SKM-1 treated with dmso at 0.1 percent for 144 hours (cell line): Measurements from ENCODE around the gene VASP.

Experiments used
- DNase-seq: peaks from one replicate; lab custom pipeline; 2025; ENCODE audit not compliant: unreplicated experiment; lab: John Stamatoyannopoulos, UW

VASP gene

DNA sequence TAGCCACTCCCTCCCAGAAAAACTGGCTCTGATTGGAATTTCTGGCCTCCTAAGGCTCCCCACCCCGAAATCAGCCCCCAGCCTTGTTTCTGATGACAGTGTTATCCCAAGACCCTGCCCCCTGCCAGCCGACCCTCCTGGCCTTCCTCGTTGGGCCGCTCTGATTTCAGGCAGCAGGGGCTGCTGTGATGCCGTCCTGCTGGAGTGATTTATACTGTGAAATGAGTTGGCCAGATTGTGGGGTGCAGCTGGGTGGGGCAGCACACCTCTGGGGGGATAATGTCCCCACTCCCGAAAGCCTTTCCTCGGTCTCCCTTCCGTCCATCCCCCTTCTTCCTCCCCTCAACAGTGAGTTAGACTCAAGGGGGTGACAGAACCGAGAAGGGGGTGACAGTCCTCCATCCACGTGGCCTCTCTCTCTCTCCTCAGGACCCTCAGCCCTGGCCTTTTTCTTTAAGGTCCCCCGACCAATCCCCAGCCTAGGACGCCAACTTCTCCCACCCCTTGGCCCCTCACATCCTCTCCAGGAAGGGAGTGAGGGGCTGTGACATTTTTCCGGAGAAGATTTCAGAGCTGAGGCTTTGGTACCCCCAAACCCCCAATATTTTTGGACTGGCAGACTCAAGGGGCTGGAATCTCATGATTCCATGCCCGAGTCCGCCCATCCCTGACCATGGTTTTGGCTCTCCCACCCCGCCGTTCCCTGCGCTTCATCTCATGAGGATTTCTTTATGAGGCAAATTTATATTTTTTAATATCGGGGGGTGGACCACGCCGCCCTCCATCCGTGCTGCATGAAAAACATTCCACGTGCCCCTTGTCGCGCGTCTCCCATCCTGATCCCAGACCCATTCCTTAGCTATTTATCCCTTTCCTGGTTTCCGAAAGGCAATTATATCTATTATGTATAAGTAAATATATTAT lies 33.3 kb upstream of the VASP start:
- DNase-seq, result no peak

DNA sequence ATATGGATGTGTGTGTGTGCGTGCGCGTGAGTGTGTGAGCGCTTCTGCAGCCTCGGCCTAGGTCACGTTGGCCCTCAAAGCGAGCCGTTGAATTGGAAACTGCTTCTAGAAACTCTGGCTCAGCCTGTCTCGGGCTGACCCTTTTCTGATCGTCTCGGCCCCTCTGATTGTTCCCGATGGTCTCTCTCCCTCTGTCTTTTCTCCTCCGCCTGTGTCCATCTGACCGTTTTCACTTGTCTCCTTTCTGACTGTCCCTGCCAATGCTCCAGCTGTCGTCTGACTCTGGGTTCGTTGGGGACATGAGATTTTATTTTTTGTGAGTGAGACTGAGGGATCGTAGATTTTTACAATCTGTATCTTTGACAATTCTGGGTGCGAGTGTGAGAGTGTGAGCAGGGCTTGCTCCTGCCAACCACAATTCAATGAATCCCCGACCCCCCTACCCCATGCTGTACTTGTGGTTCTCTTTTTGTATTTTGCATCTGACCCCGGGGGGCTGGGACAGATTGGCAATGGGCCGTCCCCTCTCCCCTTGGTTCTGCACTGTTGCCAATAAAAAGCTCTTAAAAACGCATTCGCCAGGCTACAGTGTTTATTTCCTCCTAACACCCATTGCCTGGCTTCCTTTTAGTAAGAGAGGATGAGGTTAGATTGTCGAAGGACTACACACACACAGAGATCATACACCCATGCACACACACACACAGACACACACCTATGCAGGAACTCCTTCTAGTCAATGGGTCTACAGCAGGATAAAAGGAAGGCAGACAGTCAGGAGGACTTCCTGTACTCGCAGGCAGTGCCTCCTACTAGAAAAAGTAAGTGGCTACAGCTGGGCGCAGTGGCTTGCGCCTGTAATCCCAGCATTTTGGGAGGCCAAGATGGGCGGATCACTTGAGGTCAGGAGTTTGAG lies 32.4 kb upstream of the VASP start:
- DNase-seq, result no peak

DNA sequence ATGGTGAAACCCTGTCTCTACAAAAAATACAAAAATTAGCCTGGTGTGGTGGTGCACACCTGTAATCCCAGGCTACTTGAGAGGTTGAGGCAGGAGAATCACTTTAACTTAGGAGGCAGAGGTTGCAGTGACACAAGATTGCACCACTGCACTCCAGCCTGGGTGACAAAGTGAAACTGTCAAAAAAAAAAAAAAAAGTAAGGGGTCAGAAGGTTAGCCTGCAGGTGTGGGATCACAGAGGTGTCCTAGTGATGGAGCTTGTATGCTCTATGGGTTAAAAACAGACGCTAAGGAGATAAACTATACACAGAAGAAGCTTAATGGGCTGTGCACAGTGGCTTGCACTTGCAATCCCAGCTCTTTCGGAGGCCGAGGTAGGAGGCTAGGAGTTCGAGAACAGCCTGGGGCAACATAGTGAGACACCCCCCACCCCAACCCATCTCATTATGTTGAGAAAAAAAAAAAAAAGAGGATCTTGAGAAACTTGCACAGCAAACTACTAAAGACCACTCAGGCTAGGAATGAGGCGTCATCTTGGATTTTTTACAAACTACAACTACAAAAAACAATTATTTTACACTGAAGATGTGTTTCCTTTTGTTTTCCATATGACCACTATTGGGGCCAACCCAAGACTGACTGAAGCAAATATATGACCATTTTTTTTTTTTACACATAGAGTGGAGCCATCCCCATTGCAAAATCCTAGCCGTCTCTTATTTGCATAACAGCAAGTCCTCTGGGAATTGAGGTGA lies 31.6 kb upstream of the VASP start:
- no peak for DNase-seq

DNA sequence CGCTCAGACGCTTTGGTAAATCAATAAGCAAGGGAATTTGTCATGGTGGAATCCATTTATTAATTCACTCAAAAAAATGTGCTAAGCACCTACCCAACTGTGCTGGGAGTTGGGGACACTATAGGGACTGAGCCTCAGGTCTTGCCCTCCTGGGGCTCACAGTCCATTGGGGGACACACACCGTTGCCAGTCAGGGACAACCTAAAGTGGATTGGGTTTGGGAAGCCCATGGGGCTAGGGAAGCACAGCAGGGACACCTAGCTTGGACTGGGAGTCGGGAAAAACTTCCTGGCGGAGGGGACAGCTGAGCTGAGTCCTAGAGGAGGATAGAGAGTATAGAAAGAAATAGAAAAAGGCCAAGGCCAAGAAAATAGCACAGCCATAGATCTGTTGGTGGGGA lies 31.0 kb upstream of the VASP start:
- DNase-seq, result no peak

DNA sequence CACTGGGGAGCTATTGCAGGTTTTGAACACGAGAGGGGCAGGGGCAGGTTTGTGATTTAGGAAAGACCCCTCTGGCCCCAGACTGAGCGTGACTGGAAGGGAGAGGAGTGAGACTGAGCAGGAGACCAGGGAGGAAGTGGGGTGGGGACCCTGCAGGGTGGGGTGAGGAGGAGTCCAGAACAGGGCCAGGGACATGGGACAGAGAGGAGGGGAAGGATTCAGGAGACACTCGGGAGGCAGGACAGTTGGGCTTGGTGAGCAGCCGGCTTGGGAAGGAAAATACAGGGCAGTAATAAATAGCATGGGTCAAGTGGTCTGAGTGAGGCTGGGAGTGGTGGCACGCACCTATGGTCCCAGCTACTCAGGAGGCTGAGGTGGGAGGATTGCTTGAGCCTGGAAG lies 30.1 kb upstream of the VASP start:
- DNase-seq, result no peak

DNA sequence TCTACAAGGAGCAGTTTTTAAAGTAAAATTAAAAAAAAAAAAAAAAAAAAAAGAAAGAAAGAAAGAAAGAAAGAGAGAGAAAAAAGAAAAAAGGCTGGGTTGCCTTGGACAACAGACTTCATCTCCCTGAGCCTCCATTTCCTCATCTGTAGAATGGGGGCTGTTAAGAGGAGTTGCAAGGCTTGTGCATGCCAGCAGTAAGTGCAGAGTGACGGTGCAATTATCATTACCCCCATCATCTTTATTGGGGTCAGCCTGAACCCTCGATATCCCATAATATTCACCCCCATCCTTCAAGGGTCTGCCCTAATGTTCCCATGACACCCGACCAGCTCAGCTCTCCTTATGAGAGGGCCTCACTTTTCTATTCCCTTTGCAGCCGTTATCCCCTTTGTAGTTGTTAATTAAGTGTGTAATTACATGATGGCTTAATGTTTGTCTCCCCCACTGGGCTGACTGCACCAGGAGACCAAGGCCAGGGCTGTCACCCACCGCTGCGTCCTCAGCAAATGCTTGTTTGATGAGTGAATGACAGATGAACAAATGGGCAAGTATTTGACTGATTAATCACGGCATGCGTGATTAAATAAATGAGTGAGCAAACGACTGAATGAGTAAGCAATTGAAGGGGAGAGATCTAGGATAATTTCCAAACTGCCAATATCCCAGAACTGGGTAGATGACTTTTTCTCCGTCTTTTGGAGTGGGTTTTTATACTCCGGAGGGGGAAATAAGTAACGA lies 29.4 kb upstream of the VASP start:
- no peak for DNase-seq

DNA sequence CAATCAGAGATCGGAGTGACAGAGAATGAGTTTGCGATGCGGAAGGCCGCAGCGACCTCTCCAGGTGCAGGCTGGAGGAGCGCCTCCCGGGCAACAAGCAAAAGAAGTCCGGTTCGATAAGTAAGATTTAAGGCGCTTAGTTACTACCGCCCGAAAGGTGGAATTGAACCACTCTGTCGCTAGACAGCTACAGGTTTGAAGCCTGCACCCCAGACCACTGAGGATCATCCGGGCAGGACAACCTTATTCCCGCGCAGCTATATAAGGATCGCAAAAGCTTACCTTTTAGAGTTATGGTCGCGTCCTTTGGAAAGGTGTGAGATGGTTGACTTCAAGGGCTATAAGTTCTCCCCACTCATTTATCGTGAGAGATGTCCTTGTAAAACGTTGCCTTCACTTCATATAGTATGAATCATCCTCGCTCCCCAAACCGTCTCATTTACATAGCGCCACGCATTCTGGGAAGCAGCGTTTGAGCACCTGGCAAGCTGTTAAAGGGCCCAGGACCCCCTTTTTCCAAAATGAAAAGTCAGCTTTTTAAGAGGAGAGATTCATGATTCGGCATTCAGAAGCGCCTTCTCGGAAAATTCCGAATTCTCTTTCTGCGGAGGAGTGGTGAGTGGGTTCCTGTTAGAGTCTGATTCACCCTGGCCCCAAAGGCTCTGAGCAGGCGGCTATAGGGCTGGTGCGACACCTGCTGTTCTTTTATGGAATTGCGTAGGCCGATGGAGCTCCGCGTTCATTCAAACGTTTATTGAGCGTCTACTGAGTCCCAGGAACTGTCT lies 28.6 kb upstream of the VASP start:
- DNase-seq, result peak; percentile 80

DNA sequence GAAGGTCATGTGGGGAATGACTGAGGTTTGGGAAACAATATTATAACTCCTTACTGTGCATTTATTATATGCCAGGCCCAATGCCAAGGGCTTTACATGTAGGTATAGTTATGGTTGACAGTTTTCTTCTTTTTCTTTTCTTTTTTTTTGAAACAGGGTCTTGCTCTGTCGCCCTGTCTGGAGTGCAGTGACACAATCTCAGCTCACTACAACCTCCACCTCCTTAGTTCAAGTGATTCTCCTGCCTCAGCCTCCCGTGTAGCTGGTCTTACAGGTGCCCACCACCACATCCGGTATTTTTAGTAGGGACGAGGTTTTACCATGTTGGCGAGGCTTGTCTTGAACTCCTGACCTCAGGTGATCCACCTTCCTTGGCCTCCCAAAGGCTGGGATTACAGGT lies 24.2 kb upstream of the VASP start:
- DNase-seq, result no peak

DNA sequence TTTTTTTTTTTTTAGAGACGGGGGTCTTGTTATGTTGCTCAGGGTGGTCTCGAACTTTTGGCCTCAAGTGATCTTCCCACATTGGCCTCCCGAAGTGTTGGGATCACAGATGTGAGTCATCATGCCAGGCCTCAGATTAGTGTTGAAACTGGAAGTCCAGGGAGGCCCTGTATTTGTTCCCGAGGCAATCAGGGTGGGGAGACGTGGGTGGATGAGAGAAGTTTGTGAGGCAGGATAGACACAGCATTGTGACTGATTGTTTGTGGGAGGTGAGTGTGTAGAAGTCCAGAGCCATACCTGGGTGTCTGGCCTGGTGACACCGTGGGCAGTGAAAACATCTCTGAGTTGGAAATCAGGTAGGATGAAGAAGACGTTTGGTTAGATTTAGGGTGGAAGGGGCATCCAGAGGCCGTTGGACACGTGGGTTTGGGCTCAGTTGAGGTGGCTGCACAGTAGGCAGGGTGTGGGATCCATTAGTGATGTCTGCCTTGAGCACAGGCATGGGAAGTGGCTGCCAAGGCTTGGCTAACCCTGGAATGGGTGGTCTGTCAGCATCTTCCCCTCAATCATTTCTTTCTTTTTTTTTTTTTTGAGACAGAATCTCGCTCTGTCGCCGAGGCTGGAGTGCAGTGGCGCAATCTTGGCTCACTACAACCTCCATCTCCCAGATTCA lies 22.9 kb upstream of the VASP start:
- no peak for DNase-seq

DNA sequence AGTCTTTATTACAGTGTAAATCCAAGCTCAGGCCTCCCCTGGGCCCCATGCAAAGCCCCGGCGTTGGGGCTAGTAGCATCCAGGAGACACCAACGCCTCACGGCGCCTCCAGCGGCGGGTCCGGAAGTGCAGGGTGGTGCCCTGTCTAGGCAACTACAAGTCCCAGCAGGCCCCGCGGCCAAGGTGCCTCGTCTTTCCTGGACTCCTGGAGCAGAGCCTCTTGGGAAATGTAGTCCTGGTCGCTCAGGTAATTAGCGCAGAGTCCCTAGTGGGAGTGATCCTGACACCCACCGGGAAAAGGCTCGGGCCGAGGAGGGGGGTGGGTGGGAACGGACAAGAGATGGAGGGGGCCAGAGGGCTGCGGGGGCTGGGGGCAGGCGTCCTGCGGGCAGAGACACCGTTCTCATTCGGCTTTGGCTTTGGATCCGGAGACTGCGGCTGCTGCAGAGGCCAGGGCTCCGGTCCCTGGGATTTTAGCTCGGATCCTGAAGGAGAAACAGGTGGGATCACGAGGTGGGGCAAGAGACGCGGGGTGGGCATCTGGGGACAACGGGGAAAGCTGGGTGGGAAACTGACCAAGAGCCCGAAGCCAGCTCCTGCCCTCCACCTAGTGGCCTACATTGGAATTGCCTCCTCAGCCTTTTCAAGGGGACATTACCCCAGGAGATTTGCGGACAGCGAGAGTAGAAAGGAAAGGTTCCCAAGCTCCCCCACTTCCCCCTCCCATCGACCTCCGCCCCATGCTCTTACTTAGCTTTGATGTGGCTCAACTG lies 21.8 kb upstream of the VASP start:
- peak; percentile 80 for DNase-seq

DNA sequence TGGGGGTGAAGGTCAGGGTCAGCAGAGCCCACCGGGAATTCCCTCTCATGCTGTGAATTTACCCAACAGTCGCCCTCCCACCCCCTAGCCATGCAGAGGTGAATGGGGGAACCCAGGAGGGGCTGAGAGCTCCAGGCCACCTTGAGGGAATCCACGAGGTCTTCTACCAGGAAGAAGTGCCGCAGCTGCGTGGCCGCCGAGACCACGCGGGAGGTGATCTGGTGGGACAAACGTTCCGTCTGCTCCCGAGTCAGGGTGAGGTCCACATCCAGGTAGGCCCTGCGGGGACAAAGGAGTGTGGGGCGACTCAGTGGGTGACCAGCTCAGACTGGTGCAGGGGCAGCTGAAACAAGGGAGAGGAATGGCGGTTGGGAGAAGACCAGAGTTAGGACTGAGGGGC lies 18.6 kb upstream of the VASP start:
- DNase-seq, result no peak

DNA sequence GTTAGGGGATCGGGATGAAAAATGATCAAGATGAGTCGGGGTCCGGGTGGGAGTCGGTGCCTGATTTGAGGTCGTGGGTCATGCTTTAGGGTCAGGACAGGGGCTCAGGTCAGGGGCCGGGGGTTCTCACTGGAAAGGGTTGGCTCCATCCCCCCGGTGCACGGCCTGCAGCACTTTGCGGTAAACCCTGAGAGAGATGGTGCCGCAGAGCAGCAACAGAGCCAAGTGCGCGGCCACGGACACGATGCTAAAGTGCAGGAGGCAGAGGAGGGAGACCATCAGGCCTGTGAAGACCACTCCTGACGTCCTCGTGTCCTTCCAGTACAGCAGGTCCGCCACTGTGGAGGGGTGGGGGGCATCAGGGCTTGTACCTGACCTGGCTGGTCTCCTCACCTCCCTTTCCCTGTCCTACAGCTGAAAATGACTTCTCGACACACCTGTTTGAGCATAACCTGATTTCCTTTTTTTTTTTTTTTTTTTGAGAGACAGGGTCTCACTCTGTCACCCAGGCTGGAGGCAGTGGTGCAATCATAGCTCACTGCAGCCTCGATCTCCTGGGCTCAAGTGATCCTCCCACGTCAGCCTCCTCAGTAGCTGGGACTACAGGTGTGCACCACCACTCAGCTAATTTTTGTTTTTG lies 17.9 kb upstream of the VASP start:
- no peak for DNase-seq

DNA sequence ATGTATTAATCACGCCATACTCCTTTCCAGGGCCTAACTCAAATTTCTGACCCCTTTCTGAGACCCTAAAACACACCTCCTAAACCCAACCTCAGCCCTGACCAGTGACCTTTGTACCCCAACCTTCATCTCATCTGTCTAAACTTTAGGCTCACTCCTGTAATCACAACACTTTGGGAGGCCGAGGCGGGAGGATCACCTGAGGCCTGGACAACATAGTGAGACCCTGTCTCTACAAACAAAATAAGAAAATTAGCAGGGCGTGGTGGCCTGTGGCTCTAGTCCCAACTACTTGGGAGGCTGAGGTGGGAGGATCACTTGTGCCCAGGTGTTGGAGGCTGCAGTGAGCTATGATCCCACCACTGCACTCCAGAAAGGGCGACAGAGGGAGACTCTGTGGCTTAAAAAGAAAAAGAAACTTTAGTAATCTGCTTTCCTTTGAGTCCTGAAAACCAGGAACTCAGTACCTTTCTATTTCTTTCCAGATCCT lies 15.1 kb upstream of the VASP start:
- DNase-seq, result no peak

DNA sequence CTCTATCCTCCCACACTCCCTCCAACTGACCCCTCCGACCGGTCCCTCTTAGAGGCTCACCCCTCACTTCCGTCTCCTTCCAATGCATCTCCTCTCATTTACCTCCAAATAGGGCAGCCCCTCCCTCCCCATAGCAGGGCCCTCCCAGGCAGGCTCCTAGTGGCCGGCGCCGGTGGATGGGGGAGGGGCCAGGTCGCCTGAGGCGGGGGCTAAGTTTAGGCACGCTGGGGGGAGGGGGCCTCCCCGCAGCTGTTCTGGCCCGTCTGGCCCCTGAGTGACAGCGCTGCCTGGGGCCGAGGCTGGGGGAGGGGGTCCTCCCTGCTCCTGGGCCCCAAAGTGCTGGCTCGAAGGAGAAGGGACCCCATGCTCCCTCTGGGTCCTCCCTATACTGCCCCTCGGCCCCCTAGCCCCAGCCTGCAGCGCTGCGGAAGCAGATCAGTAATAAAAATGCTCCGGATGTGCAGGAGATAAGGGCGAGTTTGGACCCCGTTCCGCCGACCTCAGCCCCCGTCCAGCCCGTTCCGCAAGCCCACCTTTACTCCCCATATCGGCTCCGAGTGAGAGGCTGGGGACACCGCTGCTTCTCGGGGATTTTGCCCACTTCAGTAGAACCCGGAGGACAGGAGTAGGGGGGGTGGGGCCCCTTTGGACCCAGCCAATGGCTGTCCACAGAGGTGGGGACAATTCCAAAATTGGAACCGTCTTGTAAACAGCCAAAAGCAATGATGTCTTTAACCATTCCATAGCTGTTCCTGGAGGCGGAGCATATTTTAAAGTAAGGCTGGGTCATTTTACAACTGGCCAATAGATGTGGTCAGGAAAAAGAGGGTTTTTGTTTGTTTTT lies 14.4 kb upstream of the VASP start:
- peak; percentile 9 for DNase-seq

DNA sequence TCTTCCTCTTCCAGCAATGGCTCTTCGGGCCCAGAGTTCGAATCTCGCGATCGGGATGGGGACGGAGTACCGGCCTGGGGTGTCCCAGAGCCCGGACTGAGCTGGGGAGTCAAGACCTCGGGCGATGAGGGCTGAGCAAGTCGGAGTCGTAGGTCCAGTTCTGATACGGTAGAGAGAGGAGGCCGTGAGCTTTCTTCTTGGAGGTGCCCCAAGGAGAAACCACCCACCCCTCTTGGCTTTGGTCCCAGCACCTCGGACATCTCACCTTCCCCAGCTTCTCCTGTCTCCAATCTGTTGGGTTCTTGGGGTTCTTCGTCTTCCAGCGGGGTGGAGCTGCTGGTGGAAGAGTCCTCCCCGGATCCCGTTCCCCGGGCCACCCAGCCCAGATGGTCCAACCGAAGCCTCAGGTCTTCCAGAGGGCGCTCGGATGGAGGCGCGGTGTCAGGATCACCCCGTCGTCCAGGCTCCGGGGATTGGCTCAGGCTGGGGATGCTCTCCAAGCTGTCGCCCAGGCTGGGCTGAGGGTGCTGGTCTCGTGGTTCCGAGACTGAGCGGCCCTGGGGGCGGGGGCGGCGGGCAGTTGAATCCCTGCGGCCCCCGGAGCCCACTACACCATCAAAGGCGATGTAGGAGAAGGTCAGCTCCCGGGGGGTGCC lies 12.9 kb upstream of the VASP start:
- DNase-seq, result no peak

DNA sequence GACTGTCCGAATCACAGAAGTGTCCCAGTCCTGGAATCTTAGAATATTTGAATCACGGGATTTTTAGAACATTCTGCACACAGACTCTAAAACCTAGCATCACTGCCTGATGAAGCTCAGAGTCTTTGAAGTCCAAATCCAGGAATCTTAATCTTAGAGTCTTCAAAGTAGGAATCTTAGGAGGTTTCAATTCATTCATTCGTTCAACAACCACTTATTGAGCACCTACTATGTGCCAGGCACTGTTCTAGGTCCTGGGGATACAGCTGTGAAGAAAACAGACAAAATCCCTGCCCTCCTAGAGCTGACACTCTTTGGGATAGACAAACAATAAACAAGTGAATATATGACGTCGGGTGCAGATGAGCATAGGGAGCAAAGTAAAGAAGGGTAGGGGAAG lies 12.1 kb upstream of the VASP start:
- no peak for DNase-seq
